Regular cardiac myocyte (primary cell): ENCODE measurements around the gene SLC25A20. TPM values are rescaled to one million over a fixed set of nuclear protein-coding genes. Genes with fewer than 3 reads are reported as not detected.

ENCODE experiments used
- total RNA-seq: library from RNA; depleted of rRNA; stranded (reverse); fragments of >200 nt; gene quantifications from 2 replicates; pipeline ENCODE4 v1.2.3, GENCODE V29; 2014

The SLC25A20 gene, protein sequence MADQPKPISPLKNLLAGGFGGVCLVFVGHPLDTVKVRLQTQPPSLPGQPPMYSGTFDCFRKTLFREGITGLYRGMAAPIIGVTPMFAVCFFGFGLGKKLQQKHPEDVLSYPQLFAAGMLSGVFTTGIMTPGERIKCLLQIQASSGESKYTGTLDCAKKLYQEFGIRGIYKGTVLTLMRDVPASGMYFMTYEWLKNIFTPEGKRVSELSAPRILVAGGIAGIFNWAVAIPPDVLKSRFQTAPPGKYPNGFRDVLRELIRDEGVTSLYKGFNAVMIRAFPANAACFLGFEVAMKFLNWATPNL
- total RNA-seq = 34.3 and 35.2 TPM in 2 replicates

DNA sequence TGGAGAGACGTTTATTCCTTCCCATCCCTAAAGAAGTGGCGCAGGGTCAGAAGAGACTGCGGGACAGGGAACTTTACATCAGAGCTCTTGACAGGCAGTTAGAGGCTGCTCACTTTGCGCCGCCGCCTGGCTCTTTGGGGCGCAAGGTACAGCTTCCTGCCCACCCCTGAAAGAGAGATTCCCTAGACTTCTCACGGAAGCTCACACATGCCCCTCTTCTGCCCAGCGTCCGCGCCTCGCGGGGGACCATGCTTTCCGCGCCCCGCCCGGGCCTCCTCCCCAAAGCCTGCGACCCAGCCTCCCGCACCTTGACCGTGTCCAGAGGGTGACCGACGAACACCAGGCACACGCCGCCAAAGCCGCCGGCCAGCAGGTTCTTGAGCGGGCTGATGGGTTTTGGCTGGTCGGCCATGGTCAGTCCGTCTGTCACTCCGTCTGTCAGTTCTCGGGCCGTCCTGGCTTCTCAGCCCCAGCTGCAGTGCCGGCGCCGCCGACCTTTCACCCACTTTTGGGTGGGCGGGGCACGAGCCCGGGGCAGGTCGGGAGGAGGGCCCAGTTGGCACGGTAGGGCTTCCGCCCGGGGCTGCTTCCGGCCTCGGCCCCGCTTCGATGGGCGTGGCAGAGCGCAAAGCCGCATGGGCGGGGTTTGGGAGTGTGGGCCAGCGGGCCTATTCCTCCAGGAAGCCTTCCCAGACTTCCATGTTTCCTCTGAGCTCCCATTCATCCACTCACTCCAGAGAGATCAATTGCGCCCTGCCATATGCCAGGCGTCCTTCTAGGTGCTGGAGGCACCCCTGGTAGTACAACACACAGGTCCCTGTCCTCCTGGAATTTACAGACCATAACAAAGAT is at the start of gene SLC25A20:
TSS of gene SLC25A20 (minus strand) at position 500 of the 852 bp plus-strand sequence. CDS start at position 412, 88 bp downstream.

DNA sequence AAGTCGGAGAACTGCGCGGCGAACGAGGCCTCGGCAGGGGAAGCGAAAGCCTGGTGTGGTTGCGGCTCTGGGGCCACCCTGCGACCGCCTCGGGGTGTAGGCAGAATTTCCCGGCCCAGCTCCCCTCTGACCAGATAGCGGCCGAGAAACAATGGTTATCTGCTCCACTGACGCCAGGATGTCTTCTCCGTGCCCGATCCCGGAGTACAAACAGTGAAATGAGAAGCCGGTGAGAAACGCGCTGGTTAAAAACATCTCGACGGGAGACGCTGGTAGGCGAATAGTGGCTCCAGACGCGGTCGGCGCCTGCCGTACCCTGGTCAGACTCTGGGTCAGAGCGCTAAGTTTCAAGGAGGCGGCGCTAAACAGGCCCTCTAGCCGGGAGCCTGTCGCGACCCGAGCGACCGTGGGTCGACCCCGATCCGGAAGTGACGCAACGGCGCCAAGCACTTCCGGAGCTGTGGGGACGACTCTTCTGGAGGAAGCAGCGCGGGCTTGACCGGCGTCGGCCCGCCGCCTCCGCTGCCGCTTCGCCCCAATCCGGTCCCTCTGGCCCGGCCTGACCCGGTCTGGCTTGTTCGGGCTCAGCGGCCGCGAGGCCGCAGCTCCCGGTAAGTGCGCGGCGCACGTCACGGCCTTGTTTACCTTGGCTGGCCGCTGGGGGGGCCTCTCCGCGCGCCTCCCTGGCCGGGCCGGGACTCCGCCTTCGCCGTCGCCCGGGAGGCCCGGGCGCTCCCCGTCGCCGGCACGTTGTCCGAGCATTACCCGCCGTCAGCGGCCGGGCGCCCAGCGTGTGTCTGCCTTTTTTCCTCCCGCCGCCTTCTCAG is 19.9 kb upstream of the SLC25A20 start, which contains the start of gene ARIH2:
TSS of gene ARIH2 (plus strand) at position 455 of the 827 bp plus-strand sequence. CDS start 8,717 bp downstream, outside the sequence.

DNA sequence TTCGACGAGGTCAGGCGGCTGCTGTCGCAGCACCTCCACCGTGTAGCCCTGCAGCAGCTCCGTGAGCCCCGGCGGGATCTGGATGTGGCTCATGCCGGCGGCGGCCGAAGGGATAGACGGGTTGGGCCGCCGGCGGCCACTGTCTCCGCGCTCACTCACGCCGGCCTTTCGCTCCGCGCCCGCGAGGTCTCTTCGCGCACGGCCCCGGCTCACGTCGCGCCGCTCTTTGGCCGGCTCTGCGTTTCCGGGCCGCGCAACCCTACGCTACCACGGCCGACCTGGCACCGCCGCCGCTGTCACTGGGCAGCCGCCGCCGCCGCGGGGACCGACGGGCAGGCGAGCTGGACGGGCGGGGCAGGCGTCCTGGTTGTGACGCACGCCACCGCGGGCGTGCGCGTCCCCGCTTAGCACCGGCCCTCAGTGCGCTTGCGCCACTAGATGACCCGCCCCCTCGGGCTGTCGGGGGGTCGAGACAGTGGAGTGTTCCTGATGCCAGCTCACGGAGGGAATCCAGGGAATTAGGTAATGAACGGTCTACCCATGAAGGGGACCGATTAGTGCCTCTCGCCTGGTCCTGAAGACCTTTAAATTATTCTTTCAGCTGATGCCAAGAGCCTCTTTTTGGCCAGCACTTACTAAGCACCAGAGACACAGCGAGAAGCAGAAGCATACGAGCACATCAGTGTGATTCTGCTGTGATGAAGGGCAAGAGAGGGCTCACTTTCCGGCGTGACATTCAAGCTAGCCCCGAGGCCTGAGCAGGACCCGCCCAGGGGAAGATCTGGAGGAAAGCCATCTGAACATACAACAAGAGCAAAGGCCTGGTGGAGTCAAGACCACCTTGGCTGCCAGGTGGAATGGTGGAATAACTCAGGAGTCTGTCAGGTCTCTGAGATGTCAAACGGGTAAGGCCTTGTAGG is 50.9 kb downstream of the SLC25A20 start, which contains the start of gene PRKAR2A:
TSS of gene PRKAR2A (minus strand) at position 371 of the 920 bp plus-strand sequence. CDS start at position 93, 278 bp downstream.

Other genes starting within 250 kb of the SLC25A20 start
- gene CELSR3, start 236.0 kb downstream of the SLC25A20 start, total RNA-seq = 0.38 and 0.85 TPM in 2 replicates
- gene NCKIPSD, start 213.0 kb downstream of the SLC25A20 start, total RNA-seq = 12.1 and 18.0 TPM in 2 replicates
- 29.7 and 30.2 TPM in 2 replicates for gene IP6K2, start 181.7 kb downstream of the SLC25A20 start, total RNA-seq
- 22.3 and 53.7 TPM in 2 replicates for gene PRKAR2A, start 51.0 kb downstream of the SLC25A20 start, total RNA-seq
- 73.9 and 76.5 TPM in 2 replicates for gene ARIH2, start 20.0 kb upstream of the SLC25A20 start, total RNA-seq
- 22.4 and 45.7 TPM in 2 replicates for gene P4HTM, start 91.4 kb upstream of the SLC25A20 start, total RNA-seq
- 36.4 and 62.3 TPM in 2 replicates for gene WDR6, start 108.5 kb upstream of the SLC25A20 start, total RNA-seq
- 39.2 and 42.0 TPM in 2 replicates for gene DALRD3, start 119.7 kb upstream of the SLC25A20 start, total RNA-seq
- 60.6 and 75.3 TPM in 2 replicates for gene NDUFAF3, start 123.2 kb upstream of the SLC25A20 start, total RNA-seq
- 237 and 343 TPM in 2 replicates for gene IMPDH2, start 130.5 kb upstream of the SLC25A20 start, total RNA-seq
- gene QRICH1, start 195.2 kb upstream of the SLC25A20 start, total RNA-seq = 69.4 and 191 TPM in 2 replicates
- gene QARS1, start 205.9 kb upstream of the SLC25A20 start, total RNA-seq = 264 and 270 TPM in 2 replicates
- 42.8 and 47.7 TPM in 2 replicates for gene USP19, start 221.9 kb upstream of the SLC25A20 start, total RNA-seq
- gene LAMB2, start 234.2 kb upstream of the SLC25A20 start, total RNA-seq = 360 and 613 TPM in 2 replicates